ENCODE measurements around the gene DOK6.

- TF ChIP-seq CTCF (IDR thresholded peaks at IDR 0.05 in 8 of 11, conservative IDR thresholded peaks at IDR 0.05 in 3 of 11) (no peak), POLR2A (IDR thresholded peaks at IDR 0.05) (no peak), POLR2AphosphoS5 (IDR thresholded peaks at IDR 0.05) (no peak)
These were observed 477.7 kb downstream of the DOK6 start for GRCh38 chr18:69878213-69878933.

All from spleen (tissue), 7 donors.